Body of pancreas (tissue), 4 donors: Measurements from ENCODE around the gene CSPG4.
"Not testable (repeated sequence)": the region's sequence is repeated elsewhere in the genome, so short reads cannot be mapped to it uniquely, and the experiment has no call there.

Source experiments
- CTCF ChIP-seq, 7 experiments: fragments of 450-650 bp in 4 of 7; fragments of 200-600 bp in 3 of 7; sonication (generic) in 3 of 7; IDR thresholded peaks; one replicate each; pipeline ENCODE4 v1.5.1; 2016 to 2019; ENCODE audit warnings: antibody characterized with exemption in 7 of 7
- POLR2A ChIP-seq, 3 donors: fragments of 450-650 bp; IDR thresholded peaks; one replicate each; pipeline ENCODE4 v1.6.1; 2016; ENCODE audit warnings: antibody characterized with exemption in 3 of 3, mild to moderate bottlenecking in 2 of 3

- TF ChIP-seq CTCF, POLR2A (IDR thresholded peaks at IDR 0.05): not testable (repeated sequence)
These were observed 1.8 kb downstream of the CSPG4 start for GRCh38 chr15:75710874-75711273.
